Glutamatergic neuron (in vitro differentiated cells): ENCODE measurements around the gene SLAIN2. TPM values are rescaled to one million over a fixed set of nuclear protein-coding genes. Genes with fewer than 3 reads are reported as not detected.

Experiments used
- DNase-seq: peaks from one replicate; pipeline ENCODE4 v3.0.0; 2022
- H3K27ac Mint-ChIP-seq: one replicate; pipeline ENCODE4 v1.8.0; 2020; ENCODE audit warnings: mild to moderate bottlenecking, mixed read lengths, inconsistent platforms; ENCODE audit not compliant: unreplicated experiment
- H3K27me3 Mint-ChIP-seq: one replicate; pipeline ENCODE4 v1.8.0; 2020; ENCODE audit warnings: mild to moderate bottlenecking, moderate library complexity, mixed read lengths, inconsistent platforms; ENCODE audit not compliant: unreplicated experiment
- H3K36me3 Mint-ChIP-seq: one replicate; pipeline ENCODE4 v1.8.0; 2020; ENCODE audit warnings: mild to moderate bottlenecking, mixed read lengths, inconsistent platforms; ENCODE audit not compliant: unreplicated experiment
- H3K4me1 Mint-ChIP-seq: one replicate; pipeline ENCODE4 v1.8.0; 2020; ENCODE audit warnings: mild to moderate bottlenecking, low read depth, mixed read lengths, inconsistent platforms; ENCODE audit not compliant: unreplicated experiment
- H3K4me3 Mint-ChIP-seq: one replicate; pipeline ENCODE4 v1.8.0; 2020; ENCODE audit warnings: mild to moderate bottlenecking, mixed read lengths, inconsistent platforms; ENCODE audit not compliant: unreplicated experiment
- H3K9me3 Mint-ChIP-seq: one replicate; pipeline ENCODE4 v1.8.0; 2020; ENCODE audit warnings: mild to moderate bottlenecking, moderate library complexity, mixed read lengths, inconsistent platforms; ENCODE audit not compliant: unreplicated experiment
- CTCF ChIP-seq: fragments of 200-600 bp; sonication (generic); IDR thresholded peaks from one replicate; pipeline ENCODE4 v1.5.0; 2021; ENCODE audit not compliant: partially characterized antibody, unreplicated experiment
- total RNA-seq: library from RNA; stranded (reverse); fragmentation: NEBNext Ultra II Directional; extraction: Animal tissue kit (Norgen Biotek cat#: 25700); gene quantifications from one replicate; pipeline ENCODE4 v1.2.1, GENCODE V29; 2021; ENCODE audit not compliant: unreplicated experiment

The SLAIN2 gene
- total RNA-seq, 1 donor from 2014 or later, result 72.6 TPM

- peaks cover 21% of the 10 kb centered on the region for H3K36me3 Mint-ChIP-seq
These were observed 64.6 kb downstream of the SLAIN2 start for GRCh38 chr4:48405924-48406323.

GRCh38 chr4:48409203-48409602 is 67.9 kb downstream of the SLAIN2 start:
- no peak for TF ChIP-seq CTCF
- no peak overlapping the region for H3K4me3 Mint-ChIP-seq
- DNase-seq, result no peak
- peaks cover 6% of the 10 kb centered on the region for H3K4me1 Mint-ChIP-seq
- peaks cover 14% of the 10 kb centered on the region for H3K36me3 Mint-ChIP-seq
- H3K27ac Mint-ChIP-seq, result no peak overlapping the region
- H3K27me3 Mint-ChIP-seq, result peaks cover 1% of the 10 kb centered on the region
- peaks cover 4% of the 10 kb centered on the region for H3K9me3 Mint-ChIP-seq

More at GRCh38 chr4:48405924-48406323, 64.6 kb downstream of the SLAIN2 start:
- H3K27me3 Mint-ChIP-seq, result peaks cover 5% of the 10 kb centered on the region
- DNase-seq, result no peak
- H3K4me3 Mint-ChIP-seq, result no peak overlapping the region
- H3K4me1 Mint-ChIP-seq, result peaks cover 29% of the 10 kb centered on the region
- peaks cover 9% of the 10 kb centered on the region for H3K9me3 Mint-ChIP-seq
- TF ChIP-seq CTCF, result no peak
- no peak overlapping the region for H3K27ac Mint-ChIP-seq

GRCh38 chr4:48410812-48411211 is 69.5 kb downstream of the SLAIN2 start:
- Mint-ChIP-seq H3K27ac (no peak overlapping the region), H3K27me3 (peaks cover 1% of the 10 kb centered on the region), H3K36me3 (peaks cover 13% of the 10 kb centered on the region), H3K9me3 (no peaks in the 10 kb centered on the region), H3K4me3 (no peak overlapping the region), H3K4me1 (no peaks in the 10 kb centered on the region)
- no peak for DNase-seq
- TF ChIP-seq CTCF, result no peak

- no peak overlapping the region for H3K4me3 Mint-ChIP-seq
- H3K27ac Mint-ChIP-seq, result no peak overlapping the region
- no peak for DNase-seq
- H3K27me3 Mint-ChIP-seq, result peaks cover 2% of the 10 kb centered on the region
- peaks cover 3% of the 10 kb centered on the region for H3K4me1 Mint-ChIP-seq
- peaks cover 6% of the 10 kb centered on the region for H3K36me3 Mint-ChIP-seq
- no peak for TF ChIP-seq CTCF
- peaks cover 4% of the 10 kb centered on the region for H3K9me3 Mint-ChIP-seq
These were observed 78.8 kb downstream of the SLAIN2 start for GRCh38 chr4:48420144-48420543.

- peaks cover 6% of the 10 kb centered on the region for H3K36me3 Mint-ChIP-seq
- H3K4me1 Mint-ChIP-seq, result peaks cover 3% of the 10 kb centered on the region
- peaks cover 4% of the 10 kb centered on the region for H3K9me3 Mint-ChIP-seq
- H3K27me3 Mint-ChIP-seq, result peaks cover 2% of the 10 kb centered on the region
- no peak for DNase-seq
- no peak for TF ChIP-seq CTCF
- no peak overlapping the region for H3K4me3 Mint-ChIP-seq
- no peak overlapping the region for H3K27ac Mint-ChIP-seq
These were observed 79.8 kb downstream of the SLAIN2 start for GRCh38 chr4:48421101-48421500.
